Activated CD8-positive, alpha-beta memory T cell treated with anti-CD3 and anti-CD28 coated beads, Interleukin-2, amount 50 U/mL, for 4 hours (primary cell): ENCODE data around the gene PACSIN3.
A peak's percentile ranks its signal among the peaks of the same experiment; 100 is the strongest.
"Not testable (repeated sequence)": the region's sequence is repeated elsewhere in the genome, so short reads cannot be mapped to it uniquely, and the experiment has no call there.

ENCODE experiments used
- DNase-seq: peaks from one replicate; pipeline ENCODE4 v3.0.0-alpha.2; 2020

The PACSIN3 gene

DNA sequence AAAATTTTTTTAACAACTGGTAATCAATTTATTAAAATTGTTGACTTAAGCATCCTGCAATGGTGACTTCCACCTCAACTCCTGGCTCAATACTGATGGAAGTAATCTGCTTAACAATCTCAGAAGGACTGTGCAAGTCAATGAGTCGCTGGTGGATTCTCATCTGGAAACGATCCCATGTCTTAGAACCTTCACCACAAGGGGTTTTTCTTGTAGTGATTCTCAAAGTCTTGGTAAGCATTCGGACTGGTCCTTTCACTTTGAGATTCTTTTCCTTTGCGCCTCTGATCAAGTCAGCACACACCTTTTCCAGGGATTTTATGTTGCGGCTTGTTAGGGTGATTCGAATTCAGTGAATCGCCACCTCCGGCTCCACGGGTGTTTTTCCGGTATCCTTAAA, 4.9 kb upstream of the PACSIN3 start:
- DNase-seq = not testable (repeated sequence)

DNA sequence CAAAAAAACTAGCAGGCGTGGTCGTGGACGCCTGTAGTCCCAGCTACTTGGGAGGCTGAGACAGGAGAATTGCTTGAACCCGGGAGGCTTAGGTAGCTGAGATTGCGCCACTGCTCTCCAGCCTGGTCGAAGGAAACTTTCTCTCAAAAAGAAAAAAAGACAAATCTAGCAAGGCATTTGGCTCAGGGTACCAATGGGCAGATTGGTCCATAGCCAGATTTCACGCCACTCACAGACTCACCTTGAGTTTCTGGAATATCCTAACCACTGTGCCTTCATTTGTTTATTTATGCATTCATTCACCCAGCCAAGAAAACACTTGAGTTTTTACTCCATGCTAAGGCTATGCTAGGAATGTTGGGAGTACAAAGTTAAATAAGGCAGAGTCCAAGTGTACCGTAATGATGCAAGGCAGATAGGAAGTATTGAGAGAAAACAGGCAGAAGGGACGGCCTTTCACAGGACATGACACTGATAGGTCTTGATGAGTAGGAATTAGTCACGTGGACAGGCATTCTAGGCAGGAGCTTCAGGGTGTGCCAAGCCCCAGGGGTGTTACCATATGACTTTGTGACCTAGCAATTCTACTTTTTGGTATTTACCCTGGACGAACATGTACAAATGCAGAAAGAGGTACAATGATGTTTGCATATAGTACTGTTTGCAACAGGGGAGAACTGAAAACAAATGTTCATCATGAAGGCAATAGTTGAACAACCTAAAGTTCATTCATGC, 3.0 kb upstream of the PACSIN3 start:
- no peak for DNase-seq

DNA sequence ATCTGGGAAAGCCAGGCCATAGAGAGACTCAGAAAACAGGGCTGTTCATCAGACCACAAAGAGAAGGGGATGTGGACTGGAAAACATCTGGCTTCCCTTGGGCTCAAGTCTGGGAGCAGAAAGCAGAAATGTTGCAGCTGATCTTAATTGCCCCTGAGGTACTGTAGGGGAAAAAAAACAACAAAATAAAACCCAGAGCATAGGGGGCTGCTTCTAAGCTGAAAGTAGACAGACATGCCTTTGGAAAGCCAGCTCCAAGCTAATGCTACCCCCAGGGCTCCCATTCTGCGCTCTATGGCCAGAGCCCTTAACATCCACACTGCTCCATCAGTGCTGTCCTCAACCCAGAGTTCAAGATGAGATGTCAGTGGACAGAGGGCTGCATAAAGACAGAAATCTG, 2.0 kb upstream of the PACSIN3 start:
- DNase-seq = no peak

- no peak for DNase-seq
Measured at GRCh38 chr11:47187723-47188122, 1.5 kb upstream of the PACSIN3 start.

- DNase-seq = peak; percentile 56
Measured at GRCh38 chr11:47186700-47187695, 764 bp upstream of the PACSIN3 start.

DNA sequence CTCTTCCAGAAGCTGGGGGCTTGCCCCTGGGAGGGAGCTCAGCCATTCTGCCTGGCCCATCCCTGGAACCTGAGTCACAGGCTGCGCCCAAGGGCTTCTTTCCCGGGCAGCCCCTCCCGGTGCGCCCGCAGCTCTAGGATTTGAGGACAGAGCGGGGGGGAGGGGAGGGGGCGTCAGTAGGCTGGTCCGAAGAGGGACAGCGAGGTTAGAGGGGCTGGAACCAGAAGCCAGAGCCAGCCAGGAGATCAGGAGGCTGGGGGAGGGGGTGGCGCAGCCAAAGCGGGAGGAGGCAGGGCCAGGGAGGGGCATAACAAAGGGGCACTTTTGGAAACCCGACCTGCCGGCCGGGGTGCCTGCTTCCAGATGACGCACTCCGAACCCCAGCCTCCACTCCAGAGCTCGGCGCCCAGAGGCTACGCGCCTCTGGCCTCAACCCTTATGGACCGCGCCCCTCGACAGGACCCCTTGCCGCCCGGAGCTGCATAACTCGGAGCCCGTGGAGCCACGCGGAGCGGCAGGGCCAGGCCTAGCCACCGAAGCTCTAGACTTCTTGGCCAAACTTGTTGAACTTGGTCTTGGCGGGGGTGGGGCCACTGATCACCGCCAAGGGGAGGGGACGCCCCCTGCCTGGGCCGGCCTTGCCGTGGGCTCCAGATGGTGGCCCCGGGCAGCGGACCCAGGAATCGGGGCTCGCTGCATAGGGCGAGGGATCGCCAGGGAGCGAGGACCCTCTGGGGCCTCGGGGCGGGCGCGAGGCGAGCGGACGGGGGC, 744 bp downstream of the PACSIN3 start:
- no peak for DNase-seq

DNA sequence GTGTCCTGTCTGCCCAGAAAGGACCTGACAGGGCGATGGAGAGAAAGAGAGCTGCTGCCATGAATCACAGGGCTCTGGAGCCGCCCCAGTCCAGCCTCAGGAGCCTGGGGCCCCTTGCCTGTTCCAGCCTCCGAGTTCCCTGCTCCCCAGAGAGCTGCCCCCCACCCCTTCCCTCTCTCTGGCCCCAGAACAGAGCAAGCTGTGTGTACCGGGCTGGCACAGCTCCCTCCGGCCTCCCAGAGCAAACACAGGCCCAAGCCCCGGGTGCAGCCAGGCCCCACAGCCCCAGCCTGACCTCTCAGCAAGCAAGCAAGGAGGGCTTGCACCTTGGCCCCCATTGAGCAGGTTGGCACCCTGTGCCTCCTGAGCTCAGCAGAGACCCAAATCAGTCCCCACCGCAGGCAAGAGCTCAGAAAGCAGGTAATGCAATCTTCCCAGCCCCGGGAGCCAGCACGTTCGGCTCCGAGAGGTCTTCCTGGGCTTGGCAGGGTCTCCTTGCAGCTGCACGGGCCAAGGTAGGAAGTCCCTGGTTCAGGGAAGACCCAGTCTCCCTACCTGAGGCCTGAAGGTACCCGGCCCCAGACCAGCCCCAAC, 1.4 kb downstream of the PACSIN3 start:
- no peak for DNase-seq

DNA sequence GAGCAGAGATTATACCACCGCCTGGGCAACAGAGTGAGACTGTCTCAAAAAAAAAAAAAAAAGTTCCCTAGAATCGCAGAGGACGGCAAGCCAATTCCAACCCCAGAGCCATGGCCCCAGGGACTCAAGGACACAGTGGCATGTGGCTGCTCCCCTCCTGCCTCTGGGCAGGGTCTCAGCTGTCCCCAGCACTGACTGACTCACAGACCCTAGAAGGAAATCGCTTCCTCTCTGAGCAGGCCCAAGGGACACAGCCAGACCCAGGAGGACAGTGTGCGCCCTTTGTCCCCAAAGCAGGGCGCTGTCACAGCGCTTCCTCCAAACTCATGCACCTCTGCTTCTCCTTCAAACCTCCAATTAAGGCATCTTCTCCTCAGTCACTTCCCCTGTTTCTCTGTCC, 2.3 kb downstream of the PACSIN3 start:
- no peak for DNase-seq

DNA sequence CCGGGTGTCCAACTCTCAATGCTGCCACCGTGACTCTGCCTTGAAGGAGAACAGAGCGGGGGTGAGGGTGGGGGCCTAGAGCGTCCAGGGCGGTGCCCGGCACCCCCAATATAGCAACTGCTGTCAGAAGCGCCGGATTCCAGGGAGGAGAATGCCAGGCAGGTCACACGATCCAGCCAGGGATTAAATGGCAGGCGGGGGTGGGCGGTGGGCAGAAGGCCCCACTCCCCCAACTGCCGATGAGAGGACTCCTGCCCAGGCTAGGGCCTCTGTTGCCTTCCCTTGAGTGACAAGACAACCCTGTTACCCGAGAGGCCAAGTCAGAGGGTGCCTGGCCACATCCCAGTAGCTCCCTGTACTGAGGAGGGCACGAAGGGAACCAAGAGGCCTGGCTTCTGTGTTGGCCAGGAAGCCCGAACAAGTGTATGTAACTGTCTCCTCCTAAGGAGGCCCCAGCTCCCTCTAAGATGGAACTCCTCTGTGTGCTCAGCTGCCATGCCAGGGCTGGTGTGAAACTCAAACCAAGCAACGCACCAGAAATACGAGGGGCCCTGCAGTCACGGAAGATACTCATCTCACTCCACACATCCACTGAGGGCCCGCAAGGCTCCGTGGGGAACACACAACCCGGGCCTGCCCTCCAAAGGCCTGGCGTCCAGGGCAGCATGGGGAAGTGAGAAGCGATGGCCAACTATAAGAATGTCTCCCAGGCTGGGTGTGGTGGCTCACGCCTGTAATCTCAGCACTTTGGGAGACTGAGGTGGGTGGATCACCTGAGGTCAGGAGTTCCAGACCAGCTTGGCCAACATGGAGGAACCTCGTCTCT, 3.0 kb downstream of the PACSIN3 start:
- no peak for DNase-seq

GRCh38 chr11:47182380-47182779, 3.9 kb downstream of the PACSIN3 start:
- no peak for DNase-seq

- no peak for DNase-seq
Measured at GRCh38 chr11:47181271-47181670, 5.0 kb downstream of the PACSIN3 start.

DNA sequence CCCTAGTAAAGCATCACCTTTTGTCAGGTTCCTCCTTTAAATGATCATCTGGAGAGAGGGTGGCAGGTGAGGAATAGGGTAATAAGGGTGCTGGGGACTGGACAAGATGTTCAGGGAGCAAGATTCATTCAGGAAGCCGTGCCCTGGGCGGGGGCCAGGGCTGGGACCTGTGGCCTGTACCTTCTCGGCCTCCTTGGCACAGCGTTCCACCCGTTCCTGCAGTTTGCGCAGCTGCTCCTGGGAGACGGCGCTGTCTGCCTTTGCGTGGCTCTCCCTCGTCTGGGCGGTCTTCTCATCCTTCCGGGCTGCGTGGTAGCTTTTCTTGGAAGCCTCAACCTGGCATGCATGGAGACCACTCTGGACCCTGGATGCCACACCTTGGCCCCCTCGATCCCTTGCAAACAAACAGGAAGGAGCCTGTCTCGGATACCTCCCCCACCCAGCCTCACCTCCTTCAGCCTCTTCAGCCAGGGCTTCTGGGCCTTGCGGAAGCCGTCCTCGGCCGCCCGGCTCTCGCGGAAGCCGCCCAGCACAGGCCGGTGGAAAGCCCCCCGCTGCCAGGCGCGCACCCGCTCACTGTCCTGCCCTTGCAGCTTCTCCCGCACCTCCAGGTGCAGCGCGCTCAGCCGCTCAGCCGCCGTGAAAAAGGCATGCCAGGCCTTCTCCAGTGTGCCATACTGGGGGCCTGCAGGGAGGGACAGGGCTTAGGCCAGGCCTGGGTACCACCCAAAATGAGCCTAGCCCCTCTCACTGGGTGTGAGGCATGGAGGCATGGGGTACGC, 6.0 kb downstream of the PACSIN3 start:
- no peak for DNase-seq

DNA sequence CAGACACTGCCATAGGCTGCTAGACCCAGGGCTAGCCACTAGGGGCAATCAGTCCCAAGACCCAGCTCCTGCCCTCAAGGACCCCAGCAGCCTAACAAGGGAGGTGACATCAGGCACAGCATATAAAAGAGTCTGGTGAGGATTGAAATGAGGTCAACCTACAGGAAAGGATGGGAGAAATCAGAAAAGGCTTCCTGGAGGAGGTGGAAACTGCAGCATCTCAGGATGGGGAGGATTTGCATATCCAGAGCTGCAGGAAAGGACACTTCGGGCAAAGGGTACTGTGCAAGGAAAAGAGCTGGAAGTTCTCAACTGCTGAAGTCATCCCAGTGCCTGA, 6.6 kb downstream of the PACSIN3 start:
- peak; percentile 37 for DNase-seq

- DNase-seq = no peak
Measured at GRCh38 chr11:47178737-47179654, 7.2 kb downstream of the PACSIN3 start.

DNA sequence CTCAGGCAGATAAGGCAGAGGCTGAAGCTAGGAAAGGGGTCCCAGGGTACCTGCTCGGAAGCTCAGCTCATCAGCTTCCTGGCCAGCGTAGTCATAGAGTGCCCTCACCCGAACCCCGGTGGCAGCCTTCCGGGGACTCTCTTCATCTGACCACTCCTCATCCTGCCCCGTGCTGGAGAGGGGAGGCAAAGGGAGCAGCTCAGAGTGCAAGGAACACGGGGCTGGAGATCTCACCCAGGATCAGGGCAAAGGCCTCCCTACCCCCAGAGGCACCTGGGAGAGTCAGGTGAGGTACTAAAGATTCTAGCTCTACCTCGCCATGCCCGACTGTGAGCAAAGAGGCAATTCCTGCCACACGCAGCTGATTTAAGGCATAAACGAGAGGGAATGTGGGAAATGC, 7.9 kb downstream of the PACSIN3 start:
- no peak for DNase-seq

DNA sequence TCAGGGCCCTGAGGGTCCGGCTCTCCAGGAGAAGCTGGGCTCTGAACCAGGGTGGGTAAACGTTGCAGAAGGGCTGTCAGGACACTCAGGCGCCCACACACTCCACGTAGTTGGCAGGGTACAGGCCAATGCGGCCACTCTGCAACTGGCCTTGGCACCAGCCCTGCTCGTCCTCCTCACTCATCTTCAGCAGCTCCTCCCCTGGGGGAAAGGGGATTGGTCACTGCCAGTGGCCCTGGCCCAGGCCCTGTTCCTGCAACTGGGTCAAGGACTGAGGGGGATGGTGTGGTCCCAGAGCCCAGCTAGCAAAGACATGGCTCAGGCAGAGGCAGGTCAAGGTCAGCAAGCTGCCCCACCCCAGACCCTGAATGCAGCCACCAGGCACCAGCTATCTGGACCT, 8.4 kb downstream of the PACSIN3 start:
- DNase-seq = no peak

- DNase-seq = peak; percentile 66
Measured at GRCh38 chr11:47177229-47177845, 8.9 kb downstream of the PACSIN3 start.

- DNase-seq = peak; percentile 94
Measured at GRCh38 chr11:47176328-47177228, 9.7 kb downstream of the PACSIN3 start, which contains the start of gene ARFGAP2. TSS of gene ARFGAP2 (minus strand) at chr11:47176879. CDS start at chr11:47176853, 26 bp downstream.
